ENCODE measurements around the gene SPANXB1. TPM values are rescaled to one million over a fixed set of nuclear protein-coding genes. Genes with fewer than 3 reads are reported as not detected.

Gene SPANXB1
- total RNA-seq, 1 experiment from 2014 or later: not detected

DNA sequence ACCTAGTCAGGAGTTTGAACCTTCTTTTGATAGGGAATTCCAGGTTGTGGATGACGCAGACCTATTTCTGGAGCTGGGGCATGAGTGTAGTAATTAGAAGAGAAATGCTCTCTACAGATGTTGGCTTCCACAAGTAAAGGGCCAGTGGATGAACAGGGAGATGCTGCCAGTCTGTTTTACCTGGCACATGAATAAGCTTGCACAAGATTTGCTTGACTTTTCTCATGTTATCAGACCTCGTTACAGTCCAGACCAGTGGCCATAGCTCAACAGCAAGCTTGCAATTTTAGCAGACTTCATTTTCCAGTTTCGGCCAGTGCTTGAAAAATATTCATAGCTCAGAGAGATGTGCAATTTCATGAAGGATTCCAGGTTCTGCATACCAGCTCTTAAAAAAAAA lies 26.9 kb upstream of the SPANXB1 start:
- H3K27ac Mint-ChIP-seq: no peak overlapping the region
- no peak for TF ChIP-seq CTCF (conservative IDR thresholded peaks at IDR 0.05)
- DNase-seq: no peak
- Histone ChIP-seq H3T11ph (ENCODE audit: low read length) (no peak overlapping the region), H3K23me2 (ENCODE audit: insufficient read length, low read depth, low read length, poor library complexity, severe bottlenecking) (no peaks in the 10 kb centered on the region), H3K27me3 (ENCODE audit: insufficient read depth, low read length) (no peaks in the 10 kb centered on the region), H3K79me1 (ENCODE audit: insufficient read depth, low read depth, low read length, poor library complexity, severe bottlenecking) (no peaks in the 10 kb centered on the region), H3K4me2 (ENCODE audit: insufficient read depth, insufficient read length, low read length) (no peak overlapping the region), H3K9me3 (ENCODE audit: control insufficient read depth, low read depth, low read length) (peaks cover 10% of the 10 kb centered on the region), H2BK5ac (ENCODE audit: insufficient read length, low read length) (no peak overlapping the region), H3K14ac (ENCODE audit: insufficient read depth, low read length) (no peak overlapping the region), H4K20me1 (ENCODE audit: control insufficient read depth, insufficient read depth, insufficient read length) (no peaks in the 10 kb centered on the region), H4K5ac (ENCODE audit: insufficient read length, low read depth, low read length) (no peak overlapping the region), H2BK15ac (ENCODE audit: low read depth, low read length) (no peak overlapping the region), H2BK120ac (ENCODE audit: low read depth, low read length, poor library complexity, severe bottlenecking) (no peak overlapping the region), H3K23ac (ENCODE audit: insufficient read length, low read depth, low read length) (no peak overlapping the region), H3K79me2 (ENCODE audit: insufficient read depth, low read length) (no peaks in the 10 kb centered on the region), H2BK20ac (ENCODE audit: low read depth, low read length, poor library complexity, severe bottlenecking) (no peak overlapping the region), H3K27ac (ENCODE audit: insufficient read length, low read depth, low read length) (no peak overlapping the region), H2AFZ (ENCODE audit: low read length) (no peak overlapping the region), H3K18ac (ENCODE audit: insufficient read length, low read depth, low read length) (no peak overlapping the region), H3K9ac (ENCODE audit: extremely low read depth, insufficient read length, low read length) (no peak overlapping the region), H3K4me1 (ENCODE audit: insufficient read depth, low read length) (no peaks in the 10 kb centered on the region), H3K56ac (ENCODE audit: insufficient read length, low read depth, low read length) (no peak overlapping the region), H3K4ac (ENCODE audit: low read depth, low read length) (no peak overlapping the region), H2AK5ac (ENCODE audit: insufficient read length, low read length) (no peak overlapping the region), H2BK12ac (ENCODE audit: insufficient read length, low read depth, low read length) (no peak overlapping the region), H4K91ac (ENCODE audit: insufficient read length, low read depth, low read length) (no peak overlapping the region), H4K8ac (replicated peaks; ENCODE audit: insufficient read length, low read depth, low read length) (no peak overlapping the region)
- H3K4me3 Mint-ChIP-seq: no peak overlapping the region
- H3K27me3 Mint-ChIP-seq (ENCODE audit: low read depth): no peaks in the 10 kb centered on the region
- peaks cover 0 to under 1% (median 0%) of the 10 kb centered on the region in 3 experiments; a peak in 1 of 7 replicates for H3K36me3 Mint-ChIP-seq (ENCODE audit: insufficient read depth in 1 of 3, low read depth in 3 of 3)
- no CpG with 5 or more reads among the region's 3 CpGs for WGBS (ENCODE audit: extremely low coverage, insufficient read length, low lambda C conversion rate)
- H3K9me3 Mint-ChIP-seq: peaks cover 57 to 58% of the 10 kb centered on the region in 2 experiments
- no peaks in the 10 kb centered on the region for H3K4me1 Mint-ChIP-seq

Measured in H9 (cell line).